Measurements from ENCODE around the gene UBAP2.
A peak's percentile ranks its signal among the peaks of the same experiment; 100 is the strongest.

UBAP2 gene

DNA sequence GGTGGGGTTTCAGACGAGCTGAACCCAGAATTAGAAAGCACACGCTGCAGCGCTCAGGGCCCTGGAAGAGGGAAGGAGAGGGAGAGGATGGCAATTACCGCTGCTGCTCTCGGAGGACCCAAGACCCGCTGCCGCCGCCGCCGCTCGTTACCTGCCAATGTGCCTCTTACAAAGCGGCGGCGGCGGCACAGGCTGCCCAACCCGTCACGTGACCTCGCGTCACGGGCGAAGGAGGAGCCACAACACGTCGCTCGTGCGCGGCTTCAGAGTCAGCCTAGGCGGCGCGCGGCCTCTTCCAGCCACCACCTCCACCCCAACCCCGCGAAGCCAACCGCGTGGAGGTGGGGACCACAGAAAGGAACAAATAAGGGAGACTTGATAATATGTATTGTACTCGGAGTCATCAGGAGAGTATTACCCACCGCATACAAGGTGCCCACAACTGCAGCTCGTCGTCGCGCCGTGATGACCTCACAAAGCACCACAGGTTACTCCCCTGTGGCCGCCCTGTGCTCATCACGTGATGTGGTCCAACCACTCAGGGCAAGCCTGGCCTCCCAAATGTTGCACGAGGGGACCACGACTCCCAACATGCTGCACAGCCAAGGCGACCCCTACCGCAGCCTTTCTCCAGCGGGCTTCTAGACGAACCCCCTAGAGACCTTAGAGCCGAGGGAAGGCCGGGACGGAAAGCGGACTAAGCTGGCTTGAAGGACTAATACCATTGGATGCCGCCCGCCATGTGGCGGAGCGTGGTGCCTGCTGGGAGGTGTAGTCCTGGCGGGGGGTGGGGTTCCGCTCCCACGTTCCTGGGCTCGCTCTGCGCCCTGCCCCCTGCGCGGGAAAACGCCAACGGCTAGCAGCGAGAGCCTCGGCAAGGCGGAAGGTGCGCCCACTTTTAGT is at the start of gene UBAP2:
Gene UBAP2, minus strand, starts transcription at position 161 of the 903 bp plus-strand sequence. CDS start 31,739 bp downstream, outside the sequence.
- DNase-seq: peak; percentile 85 to 94

- DNase-seq: no peak
Observed at GRCh38 chr9:34098307-34098706, 49.6 kb upstream of the UBAP2 start.

DNA sequence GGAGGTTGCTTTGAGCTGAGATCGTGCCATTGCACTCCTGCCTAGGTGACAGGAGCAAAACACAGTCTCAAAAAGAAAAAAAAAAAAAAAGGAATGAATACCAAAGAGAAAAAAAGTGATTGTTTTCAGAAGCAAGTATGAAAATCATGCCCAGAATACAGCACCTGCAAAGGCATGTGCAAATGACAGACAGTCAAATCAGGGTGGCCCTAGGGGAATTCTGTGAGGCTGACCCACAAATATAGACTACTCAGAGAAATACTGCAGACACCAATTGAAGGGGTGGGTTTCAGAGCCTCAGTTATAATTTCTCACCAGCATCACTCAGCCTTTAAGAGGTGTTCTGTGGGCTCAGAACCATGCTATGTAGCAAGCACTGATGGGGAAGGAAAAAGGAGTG is 49.2 kb upstream of the UBAP2 start:
- DNase-seq: no peak

DNA sequence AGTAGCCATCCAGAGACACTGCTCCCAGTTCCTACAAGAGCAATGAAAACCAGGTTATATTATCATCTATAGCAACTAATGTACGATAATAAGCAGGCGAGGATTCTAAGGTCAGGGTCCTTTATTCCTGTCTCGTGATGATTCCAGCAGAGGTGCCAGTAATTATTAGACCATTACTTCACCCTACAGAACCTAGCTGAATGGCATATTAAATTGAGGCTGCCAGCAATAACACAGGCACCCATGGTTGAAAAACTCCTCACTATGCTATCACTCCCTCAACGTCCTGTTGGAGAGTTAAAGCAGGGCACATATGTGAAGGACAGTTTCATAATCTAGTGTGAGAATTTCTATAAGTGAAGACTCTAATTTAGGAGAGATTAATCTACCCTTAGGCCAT is 48.1 kb upstream of the UBAP2 start:
- no peak for DNase-seq

- no peak for DNase-seq
Observed at GRCh38 chr9:34093578-34093977, 44.9 kb upstream of the UBAP2 start.

- DNase-seq: no peak
Observed at GRCh38 chr9:34089311-34089710, 40.6 kb upstream of the UBAP2 start.

- no peak for DNase-seq
Observed at GRCh38 chr9:34087370-34087769, 38.7 kb upstream of the UBAP2 start.

GRCh38 chr9:34086864-34087263 is 38.2 kb upstream of the UBAP2 start:
- no peak for DNase-seq

DNA sequence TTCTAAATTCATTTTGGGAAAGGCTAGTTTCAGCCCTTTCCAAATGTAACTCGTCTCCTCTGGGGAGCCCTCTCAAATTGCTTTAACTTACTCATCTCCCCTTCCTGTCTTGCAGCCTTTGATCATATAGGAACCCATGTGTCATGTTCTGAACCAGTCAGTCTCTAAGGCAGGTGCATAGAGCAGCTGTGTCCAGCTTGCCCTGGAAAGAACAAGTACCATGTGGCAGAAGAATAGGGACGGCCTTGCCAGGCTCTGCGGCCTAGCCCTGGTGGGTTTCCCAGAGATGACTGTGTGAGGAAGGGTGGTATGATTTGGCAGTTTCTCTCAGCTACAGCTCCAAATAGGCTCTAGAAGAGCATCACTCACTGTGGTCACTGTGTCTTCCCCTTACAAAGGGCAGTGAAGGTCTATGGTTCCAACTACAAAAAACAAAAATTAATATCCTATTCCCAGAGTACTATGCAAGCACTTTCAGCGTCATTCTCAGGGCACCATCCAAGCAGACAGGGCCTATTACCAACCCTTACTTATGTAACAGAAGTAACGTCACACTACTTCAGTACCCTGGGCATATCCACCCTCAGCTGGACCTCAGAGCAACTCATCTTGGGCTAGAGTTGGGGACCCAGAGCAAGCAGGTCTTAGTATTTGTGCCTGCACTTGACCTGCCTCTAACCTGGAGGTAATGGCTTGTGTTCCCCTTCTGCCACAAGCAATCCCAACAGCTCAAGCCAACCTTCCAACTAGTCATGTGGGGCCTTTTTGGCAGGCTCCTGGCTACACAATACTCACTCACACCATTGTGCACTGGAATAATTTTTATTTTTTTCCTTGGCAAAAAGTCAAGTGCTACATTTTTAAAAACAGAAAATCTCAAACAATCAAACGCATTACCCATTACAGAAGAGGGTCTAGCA is 37.2 kb upstream of the UBAP2 start:
- no peak for DNase-seq

DNA sequence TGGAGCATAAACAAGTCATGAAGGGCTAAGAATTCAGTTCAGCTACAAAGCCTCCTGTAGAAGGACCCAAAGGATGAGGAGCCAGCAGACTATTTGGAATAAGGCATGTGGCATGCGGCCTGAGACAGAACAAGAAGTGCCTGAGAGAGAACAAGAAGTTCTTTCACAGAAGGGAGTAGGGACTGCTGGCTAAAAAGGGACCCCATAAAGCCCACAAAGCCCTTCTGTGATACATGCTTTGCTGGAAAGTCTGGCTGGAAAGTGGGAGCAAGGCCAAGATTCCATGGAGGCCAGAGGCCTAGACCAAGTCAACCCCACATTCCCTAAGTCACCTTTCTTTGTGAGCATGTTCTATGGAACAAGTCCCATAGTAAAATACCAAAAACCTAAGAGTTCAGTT is 35.9 kb upstream of the UBAP2 start:
- no peak for DNase-seq

DNA sequence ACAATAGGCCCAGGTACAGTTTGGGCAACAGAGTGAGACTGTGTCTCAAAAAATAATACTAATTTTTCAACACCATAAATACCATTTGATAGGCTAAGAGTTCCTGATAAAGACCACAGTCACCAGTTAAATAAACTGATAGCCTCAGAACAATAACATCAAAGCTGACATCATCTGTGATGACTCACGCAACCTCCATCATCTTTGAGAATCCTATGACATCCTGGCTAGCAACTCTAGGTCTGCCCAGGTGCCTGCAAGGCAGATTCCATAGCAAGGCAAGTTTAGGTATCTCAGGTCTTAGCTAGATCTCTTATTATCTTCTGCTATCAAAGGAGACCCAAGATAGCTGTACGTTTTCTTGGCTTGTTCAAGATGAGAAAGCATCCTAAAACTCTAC is 30.5 kb upstream of the UBAP2 start:
- no peak for DNase-seq

- DNase-seq: no peak
Observed at GRCh38 chr9:34072868-34073590, 24.3 kb upstream of the UBAP2 start.

- no peak for DNase-seq
Observed at GRCh38 chr9:34072410-34072809, 23.7 kb upstream of the UBAP2 start.

- DNase-seq: no peak
Observed at GRCh38 chr9:34070606-34071324, 22.1 kb upstream of the UBAP2 start.

- DNase-seq: no peak
Observed at GRCh38 chr9:34069831-34070230, 21.1 kb upstream of the UBAP2 start.

DNA sequence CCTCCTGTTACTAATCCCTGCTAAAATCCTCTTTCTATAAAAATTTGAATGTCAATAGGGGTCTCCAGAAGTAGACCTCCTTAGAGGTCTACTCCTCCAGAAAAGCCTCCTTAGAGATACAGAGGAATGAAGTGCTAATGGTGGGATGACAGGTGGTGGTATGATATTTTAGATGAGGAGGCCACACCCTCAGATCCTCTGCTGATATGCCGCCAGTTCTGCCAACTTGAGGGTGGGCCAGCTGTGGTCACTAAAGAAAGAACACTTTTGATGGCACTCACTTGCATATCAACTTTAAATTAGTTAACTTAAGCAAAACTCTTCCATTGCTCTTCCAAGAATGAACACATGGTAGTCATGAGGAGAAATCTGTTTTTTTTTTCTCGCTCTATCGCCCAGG is 16.9 kb upstream of the UBAP2 start:
- no peak for DNase-seq

GRCh38 chr9:34059954-34060353 is 11.3 kb upstream of the UBAP2 start:
- no peak for DNase-seq

DNA sequence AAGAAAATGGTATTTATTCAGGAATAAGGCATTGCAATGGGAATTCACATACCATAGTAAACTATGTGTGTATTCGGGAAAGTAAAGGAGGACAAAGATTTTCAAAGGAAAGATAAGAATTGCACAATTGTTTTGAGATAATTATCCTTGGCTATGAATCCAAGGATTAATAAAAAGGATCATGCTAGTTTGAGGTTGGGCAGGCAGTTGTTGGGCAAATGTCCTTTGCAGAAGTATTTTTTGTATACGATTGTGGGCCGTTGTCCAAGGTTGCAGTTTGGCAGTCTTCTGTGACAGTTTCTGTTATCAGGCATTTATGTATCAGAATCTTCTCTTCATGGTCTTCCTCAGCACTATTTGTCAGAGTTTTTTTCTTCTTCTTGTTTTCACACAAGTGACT is 10.6 kb upstream of the UBAP2 start:
- no peak for DNase-seq

DNA sequence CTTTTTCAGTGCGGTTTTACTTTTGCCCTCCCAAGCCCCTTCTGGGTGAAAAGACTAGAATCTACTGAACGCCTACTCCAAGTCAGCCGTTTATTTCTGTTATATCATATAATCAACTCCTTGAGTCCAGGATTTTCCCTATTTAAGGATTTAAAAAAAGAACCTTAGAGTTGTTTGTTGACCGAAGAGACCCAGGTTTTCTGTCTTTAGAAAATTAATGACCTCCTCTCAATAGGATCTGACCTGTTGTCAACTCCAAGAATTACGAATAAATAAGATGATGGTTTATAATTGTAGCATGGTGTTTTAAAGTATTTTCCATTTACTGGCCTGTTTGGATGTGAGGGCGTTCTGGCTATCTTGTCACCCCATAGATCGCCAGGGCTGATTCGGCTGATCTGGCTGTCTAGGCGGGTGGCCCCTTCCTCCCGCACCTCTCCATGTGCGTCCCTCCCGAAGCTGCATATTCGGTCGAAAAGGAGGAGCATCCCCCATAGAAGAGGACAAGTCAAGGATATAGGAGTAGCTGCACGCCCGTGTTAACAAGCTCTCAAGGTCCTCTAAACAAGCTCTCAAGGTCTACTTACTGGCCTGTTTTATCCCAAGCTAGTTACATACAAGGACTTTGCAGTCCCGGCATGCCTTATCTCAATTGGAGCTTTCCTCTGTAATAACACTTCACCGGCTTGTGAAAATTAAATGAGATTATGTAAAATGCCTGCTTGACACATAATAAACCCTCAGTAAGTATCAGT is 1.1 kb upstream of the UBAP2 start:
- DNase-seq: peak; percentile 11 to 39

DNA sequence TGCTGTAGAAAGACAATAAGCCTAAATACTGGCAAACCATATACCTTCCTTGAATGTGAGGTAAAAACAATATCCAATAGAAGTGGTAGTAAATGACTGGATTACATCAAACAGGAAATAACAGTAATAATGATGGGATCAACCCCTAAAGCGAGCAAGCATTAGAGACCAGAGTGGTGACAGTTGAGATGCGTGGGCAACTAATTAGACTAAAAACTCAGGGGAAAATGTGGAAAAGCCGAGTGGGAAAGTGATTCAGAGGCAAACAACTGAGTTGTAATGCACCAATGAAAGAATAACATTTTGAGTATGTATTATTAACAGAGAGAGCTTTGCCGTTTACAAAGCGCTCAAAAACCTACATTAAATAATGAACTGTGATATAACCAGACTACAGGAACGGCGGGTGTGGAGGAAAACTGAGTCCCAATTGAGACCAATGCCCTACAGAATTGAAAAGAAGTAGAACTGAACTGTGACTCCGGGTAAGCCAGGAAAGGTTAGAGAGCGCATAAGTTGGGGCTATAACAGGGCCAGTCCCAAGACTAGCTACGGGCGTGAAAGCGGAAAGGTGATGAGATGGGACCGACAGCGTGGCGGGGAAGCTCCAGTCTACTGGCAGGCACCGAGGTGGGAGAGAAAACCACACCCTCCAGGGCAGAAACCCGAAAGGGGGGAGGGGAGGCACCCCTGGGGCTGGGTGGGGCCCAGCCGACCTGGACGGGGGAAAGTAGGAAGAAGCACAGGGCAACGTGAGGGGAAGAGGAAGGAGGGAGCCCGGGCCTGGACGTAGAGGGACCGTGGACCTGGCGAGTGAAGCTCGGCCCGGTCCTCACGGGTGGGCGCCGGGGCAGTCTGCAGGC is 592 bp downstream of the UBAP2 start:
- DNase-seq: no peak

Measured in NCI-H187 (cell line).